SK-N-SH (cell line): ENCODE data around the gene NCKAP5. TPM values are rescaled to one million over a fixed set of nuclear protein-coding genes. Genes with fewer than 3 reads are reported as not detected.

ENCODE experiments used
- CTCF ChIA-PET: fragments of 300-600, 350-600 bp; formaldehyde crosslinking; extraction: SDS; loops from one replicate; lab custom pipeline; 2021; lab: Yijun Ruan, JAX
- POLR2A ChIA-PET: fragments of 350-600 bp; sonication (Branson Sonifier 250); formaldehyde crosslinking; extraction: SDS; loops from one replicate; lab custom pipeline; 2020; ENCODE audit warnings: antibody characterized with exemption, inconsistent platforms; lab: Yijun Ruan, JAX
- DNase-seq: peaks from one replicate; pipeline ENCODE4 v3.0.0; 2012
- H2AFZ ChIP-seq: fragments of 200-600 bp; sonication (generic); 2 replicates; pipeline ENCODE4 v1.8.1; 2016; ENCODE audit warnings: antibody characterized with exemption, mild to moderate bottlenecking, low read depth
- H3F3A ChIP-seq: fragments of 200-600 bp; sonication (generic); replicated peaks from 2 replicates; pipeline ENCODE3; 2016; ENCODE audit warnings: antibody characterized with exemption, mild to moderate bottlenecking; ENCODE audit not compliant: insufficient read depth
- H3K27ac ChIP-seq, 2 experiments: fragments of 200-500 bp in 1 of 2; fragments of 200-600 bp in 1 of 2; sonication (Bioruptor generic) in 1 of 2; sonication (generic), shearing (Covaris generic) in 1 of 2; 2 replicates each; pipeline versions ENCODE4 v1.5.1 to v1.6.1; 2014 to 2016; ENCODE audit warnings: low read depth in 2 of 2, inconsistent platforms in 1 of 2, low read length in 1 of 2, mild to moderate bottlenecking in 1 of 2, mixed read lengths in 1 of 2
- H3K27me3 ChIP-seq: fragments of 200-600 bp; sonication (generic), shearing (Covaris generic); 2 replicates; pipeline ENCODE4 v1.6.1; 2016; ENCODE audit warnings: mixed run types; ENCODE audit not compliant: insufficient read depth
- H3K36me3 ChIP-seq, 2 experiments: fragments of 200-500 bp in 1 of 2; fragments of 200-600 bp in 1 of 2; sonication (Bioruptor generic) in 1 of 2; sonication (generic) in 1 of 2; replicated peaks in 1 of 2; 2 replicates each; pipeline versions ENCODE3 to v1.5.1; 2014 to 2016; ENCODE audit warnings: low read length in 1 of 2, mild to moderate bottlenecking in 1 of 2; ENCODE audit not compliant: insufficient read depth in 2 of 2, control insufficient read depth in 1 of 2
- H3K4me1 ChIP-seq, 2 experiments: fragments of 200-500 bp in 1 of 2; fragments of 200-600 bp in 1 of 2; sonication (Bioruptor generic) in 1 of 2; sonication (generic), shearing (Covaris generic) in 1 of 2; 2 replicates each; pipeline versions ENCODE4 v1.5.1 to v1.6.1; 2014 to 2016; ENCODE audit warnings: low read depth in 1 of 2, low read length in 1 of 2, mixed run types in 1 of 2; ENCODE audit not compliant: insufficient read depth in 2 of 2, control insufficient read depth in 1 of 2
- H3K4me2 ChIP-seq: fragments of 200-600 bp; sonication (generic), shearing (Covaris generic); 2 replicates; pipeline ENCODE4 v1.6.1; 2017; ENCODE audit warnings: mixed run types
- H3K4me3 ChIP-seq, 2 experiments: fragments of 200-500 bp in 1 of 2; fragments of 200-600 bp in 1 of 2; sonication (Bioruptor generic) in 1 of 2; sonication (generic), shearing (Covaris generic) in 1 of 2; 2 replicates each; pipeline versions ENCODE4 v1.5.1 to v1.8.1; 2014 to 2016; ENCODE audit warnings: low read depth in 2 of 2, inconsistent platforms in 1 of 2, low read length in 1 of 2, mild to moderate bottlenecking in 1 of 2, mixed read lengths in 1 of 2, moderate library complexity in 1 of 2
- H3K79me2 ChIP-seq: fragments of 200-600 bp; sonication (generic); 2 replicates; pipeline ENCODE4 v1.8.1; 2017; ENCODE audit warnings: mild to moderate bottlenecking; ENCODE audit not compliant: insufficient read depth
- H3K9ac ChIP-seq: fragments of 200-600 bp; sonication (generic); 2 replicates; pipeline ENCODE4 v1.6.1; 2017; ENCODE audit warnings: mixed run types
- H3K9me2 ChIP-seq: fragments of 200-600 bp; sonication (generic); 2 replicates; pipeline ENCODE4 v1.6.1; 2017; ENCODE audit warnings: mixed run types
- H3K9me3 ChIP-seq: fragments of 200-600 bp; sonication (generic); 2 replicates; pipeline ENCODE4 v1.6.1; 2017; ENCODE audit warnings: mixed run types, mild to moderate bottlenecking, moderate library complexity
- H4K20me1 ChIP-seq: fragments of 200-600 bp; sonication (generic); 2 replicates; pipeline ENCODE4 v1.6.1; 2017; ENCODE audit warnings: mild to moderate bottlenecking, mixed run types; ENCODE audit not compliant: insufficient read depth
- CHD2 ChIP-seq: fragments of 150-350 bp; IDR thresholded peaks from 2 replicates; pipeline ENCODE4 v1.6.1; 2018; ENCODE audit warnings: low read length; ENCODE audit not compliant: partially characterized antibody
- ELF1 ChIP-seq: IDR thresholded peaks from 2 replicates; pipeline ENCODE4 v1.4.0; 2012
- EP300 ChIP-seq, 2 experiments: IDR thresholded peaks; 2 replicates each; pipeline versions ENCODE4 v1.4.0 to v1.6.1; 2012; ENCODE audit warnings: borderline replicate concordance in 1 of 2, low read depth in 1 of 2, low read length in 1 of 2
- FOSL2 ChIP-seq: IDR thresholded peaks from 2 replicates; pipeline ENCODE4 v1.4.0; 2012; ENCODE audit warnings: low read depth, mild to moderate bottlenecking, moderate library complexity, borderline replicate concordance
- FOXJ3 ChIP-seq: sonication (generic); formaldehyde crosslinking; IDR thresholded peaks from 2 replicates; pipeline ENCODE4 v1.5.1; 2020; ENCODE audit warnings: mild to moderate bottlenecking, missing genetic modification reagents
- GABPA ChIP-seq: IDR thresholded peaks from 2 replicates; pipeline ENCODE4 v1.4.0; 2012; ENCODE audit warnings: low read depth, mild to moderate bottlenecking
- JUND ChIP-seq: IDR thresholded peaks from 2 replicates; pipeline ENCODE4 v1.4.0; 2012
- MEF2A ChIP-seq: IDR thresholded peaks from 2 replicates; pipeline ENCODE4 v1.4.0; 2012; ENCODE audit warnings: low read depth, borderline replicate concordance
- MXI1 ChIP-seq: IDR thresholded peaks from 2 replicates; pipeline ENCODE4 v1.6.1; 2012; ENCODE audit warnings: mild to moderate bottlenecking, low read depth, low read length, improper control_type of control experiment
- NRF1 ChIP-seq: IDR thresholded peaks from 2 replicates; pipeline ENCODE4 v1.6.1; 2012; ENCODE audit warnings: low read depth, mild to moderate bottlenecking, low read length
- RAD21 ChIP-seq: IDR thresholded peaks from 2 replicates; pipeline ENCODE4 v1.6.1; 2012; ENCODE audit warnings: mild to moderate bottlenecking, low read length
- REST ChIP-seq: IDR thresholded peaks from 2 replicates; pipeline ENCODE4 v1.6.1; 2012; ENCODE audit warnings: mild to moderate bottlenecking, low read depth, low read length, moderate library complexity
- SIN3A ChIP-seq: IDR thresholded peaks from 2 replicates; pipeline ENCODE4 v1.6.1; 2012; ENCODE audit warnings: low read depth, mild to moderate bottlenecking, low read length, moderate library complexity, borderline replicate concordance
- SMC3 ChIP-seq: IDR thresholded peaks from 2 replicates; pipeline ENCODE4 v1.6.1; 2012; ENCODE audit warnings: low read depth, low read length, improper control_type of control experiment
- TAF1 ChIP-seq: IDR thresholded peaks from 2 replicates; pipeline ENCODE4 v1.6.1; 2012; ENCODE audit warnings: low read depth, mild to moderate bottlenecking, low read length, moderate library complexity, borderline replicate concordance
- TCF12 ChIP-seq: IDR thresholded peaks from 2 replicates; pipeline ENCODE4 v1.4.0; 2012
- WGBS: methylation state at CpG from one replicate; pipeline ENCODE4 v1.1.6; 2017; ENCODE audit warnings: low lambda C conversion rate; 5-methylcytosine and 5-hydroxymethylcytosine counted together
- polyA plus RNA-seq, 3 experiments: library from polyadenylated mRNA; depleted of rRNA; stranded (reverse); fragments of >200 nt; gene quantifications; 2 replicates each; pipeline ENCODE4 v1.2.3, GENCODE V29; 2012
- TF ChIP-seq, protein P1 (sequence below): fragments of 200-600 bp; sonication (generic); IDR thresholded peaks from 2 replicates; pipeline ENCODE4 v1.6.1; 2017; ENCODE audit warnings: antibody characterized with exemption, mild to moderate bottlenecking, moderate library complexity
- TF ChIP-seq, protein P2 (sequence below): IDR thresholded peaks from 2 replicates; pipeline ENCODE4; 2012

Gene NCKAP5
- polyA plus RNA-seq, 1 of the 3 experiments (the other 2 are of a cell fraction): 0.02 TPM

DNA sequence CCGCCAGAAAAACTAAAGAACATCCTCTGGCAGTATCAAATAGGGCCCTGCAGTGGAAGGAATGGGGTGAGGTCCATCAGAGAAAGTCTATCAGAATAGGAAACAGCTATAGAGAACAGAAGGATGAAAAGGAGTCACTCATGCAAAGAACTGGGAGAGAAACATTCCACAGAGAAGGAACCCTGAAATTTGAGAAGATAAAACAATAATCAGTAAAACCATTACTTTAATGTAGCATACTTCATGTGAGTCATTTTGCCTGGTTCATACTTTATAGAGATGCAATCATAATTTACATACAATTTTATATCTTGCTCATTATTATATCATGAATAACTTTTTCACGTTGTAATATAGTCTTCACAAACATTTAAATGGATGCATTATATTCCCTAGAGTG lies 402.2 kb downstream of the NCKAP5 start:
- Histone ChIP-seq H3K79me2 (no peaks in the 10 kb centered on the region), H3K27me3 (no peaks in the 10 kb centered on the region), H3K4me1 (peaks cover 8 to 13% of the 10 kb centered on the region in 2 experiments; a peak in 3 of 4 replicates), H3K9me2 (no peaks in the 10 kb centered on the region), H3K9ac (no peak overlapping the region), H3K4me2 (no peak overlapping the region), H3F3A (no peaks in the 10 kb centered on the region), H2AFZ (no peak overlapping the region), H4K20me1 (no peaks in the 10 kb centered on the region)
- POLR2A ChIA-PET: no interaction called here
- WGBS: 36% methylated on average over 2 of the region's 2 CpGs
- TF ChIP-seq JUND (no peak), REST (no peak)
- TF ChIP-seq, all 33 proteins: peak for 0
- H3K4me3 ChIP-seq: no peak overlapping the region
- no peak for DNase-seq
- H3K36me3 ChIP-seq: no peaks in the 10 kb centered on the region
- no peaks in the 10 kb centered on the region for H3K9me3 ChIP-seq
- CTCF ChIA-PET: interaction anchor here (1.3 to 5.9 kb wide), 3 partner anchors 19 to 514 kb away, joined by 4 to 62 read pairs (median 10); no protein-coding TSS in a partner anchor
- H3K27ac ChIP-seq: no peak overlapping the region

- H4K20me1 ChIP-seq: no peaks in the 10 kb centered on the region
- no peak overlapping the region for H2AFZ ChIP-seq
- WGBS: 75% methylated on average over 4 of the region's 4 CpGs
- H3K79me2 ChIP-seq: no peaks in the 10 kb centered on the region
- no peak for DNase-seq
- no peak overlapping the region for H3K4me2 ChIP-seq
- H3K9me3 ChIP-seq: no peaks in the 10 kb centered on the region
- H3K9me2 ChIP-seq: no peaks in the 10 kb centered on the region
- peaks cover 0 to 8% of the 10 kb centered on the region in 2 experiments; a peak in 1 of 4 replicates for H3K4me1 ChIP-seq
- no peaks in the 10 kb centered on the region for H3K36me3 ChIP-seq
- ChIA-PET POLR2A (no interaction called here), CTCF (no interaction called here)
- no peak overlapping the region for H3K4me3 ChIP-seq
- H3K9ac ChIP-seq: no peak overlapping the region
- H3F3A ChIP-seq: no peaks in the 10 kb centered on the region
- H3K27me3 ChIP-seq: no peaks in the 10 kb centered on the region
- H3K27ac ChIP-seq: no peak overlapping the region
- TF ChIP-seq GABPA (no peak), RAD21 (no peak), ELF1 (no peak), NRF1 (no peak), FOSL2 (no peak), MXI1 (no peak), TAF1 (no peak), REST (no peak), CHD2 (no peak), EP300 (IDR thresholded peaks at IDR 0.05; ENCODE audit: borderline replicate concordance in 1 of 2, low read depth in 1 of 2, low read length in 1 of 2) (no peak), SMC3 (no peak), TCF12 (no peak), FOXJ3 (CRISPR knock-in tag) (no peak), MEF2A (no peak), SIN3A (no peak)
- TF ChIP-seq, protein P1, sequence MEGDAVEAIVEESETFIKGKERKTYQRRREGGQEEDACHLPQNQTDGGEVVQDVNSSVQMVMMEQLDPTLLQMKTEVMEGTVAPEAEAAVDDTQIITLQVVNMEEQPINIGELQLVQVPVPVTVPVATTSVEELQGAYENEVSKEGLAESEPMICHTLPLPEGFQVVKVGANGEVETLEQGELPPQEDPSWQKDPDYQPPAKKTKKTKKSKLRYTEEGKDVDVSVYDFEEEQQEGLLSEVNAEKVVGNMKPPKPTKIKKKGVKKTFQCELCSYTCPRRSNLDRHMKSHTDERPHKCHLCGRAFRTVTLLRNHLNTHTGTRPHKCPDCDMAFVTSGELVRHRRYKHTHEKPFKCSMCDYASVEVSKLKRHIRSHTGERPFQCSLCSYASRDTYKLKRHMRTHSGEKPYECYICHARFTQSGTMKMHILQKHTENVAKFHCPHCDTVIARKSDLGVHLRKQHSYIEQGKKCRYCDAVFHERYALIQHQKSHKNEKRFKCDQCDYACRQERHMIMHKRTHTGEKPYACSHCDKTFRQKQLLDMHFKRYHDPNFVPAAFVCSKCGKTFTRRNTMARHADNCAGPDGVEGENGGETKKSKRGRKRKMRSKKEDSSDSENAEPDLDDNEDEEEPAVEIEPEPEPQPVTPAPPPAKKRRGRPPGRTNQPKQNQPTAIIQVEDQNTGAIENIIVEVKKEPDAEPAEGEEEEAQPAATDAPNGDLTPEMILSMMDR: no peak
- TF ChIP-seq, protein P2, sequence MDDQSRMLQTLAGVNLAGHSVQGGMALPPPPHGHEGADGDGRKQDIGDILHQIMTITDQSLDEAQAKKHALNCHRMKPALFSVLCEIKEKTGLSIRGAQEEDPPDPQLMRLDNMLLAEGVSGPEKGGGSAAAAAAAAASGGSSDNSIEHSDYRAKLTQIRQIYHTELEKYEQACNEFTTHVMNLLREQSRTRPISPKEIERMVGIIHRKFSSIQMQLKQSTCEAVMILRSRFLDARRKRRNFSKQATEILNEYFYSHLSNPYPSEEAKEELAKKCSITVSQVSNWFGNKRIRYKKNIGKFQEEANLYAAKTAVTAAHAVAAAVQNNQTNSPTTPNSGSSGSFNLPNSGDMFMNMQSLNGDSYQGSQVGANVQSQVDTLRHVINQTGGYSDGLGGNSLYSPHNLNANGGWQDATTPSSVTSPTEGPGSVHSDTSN: no peak
These were observed 405.2 kb downstream of the NCKAP5 start for GRCh38 chr2:133163111-133163510.
